IPS-11a (cell line): ENCODE measurements around the gene STH.
"Not testable (repeated sequence)": the region's sequence is repeated elsewhere in the genome, so short reads cannot be mapped to it uniquely, and the experiment has no call there.

ENCODE experiments used
- H3K4me3 ChIP-seq: one replicate; pipeline ENCODE4 v1.5.1; 2013; ENCODE audit warnings: low read depth, low read length, control low read depth

STH gene

DNA sequence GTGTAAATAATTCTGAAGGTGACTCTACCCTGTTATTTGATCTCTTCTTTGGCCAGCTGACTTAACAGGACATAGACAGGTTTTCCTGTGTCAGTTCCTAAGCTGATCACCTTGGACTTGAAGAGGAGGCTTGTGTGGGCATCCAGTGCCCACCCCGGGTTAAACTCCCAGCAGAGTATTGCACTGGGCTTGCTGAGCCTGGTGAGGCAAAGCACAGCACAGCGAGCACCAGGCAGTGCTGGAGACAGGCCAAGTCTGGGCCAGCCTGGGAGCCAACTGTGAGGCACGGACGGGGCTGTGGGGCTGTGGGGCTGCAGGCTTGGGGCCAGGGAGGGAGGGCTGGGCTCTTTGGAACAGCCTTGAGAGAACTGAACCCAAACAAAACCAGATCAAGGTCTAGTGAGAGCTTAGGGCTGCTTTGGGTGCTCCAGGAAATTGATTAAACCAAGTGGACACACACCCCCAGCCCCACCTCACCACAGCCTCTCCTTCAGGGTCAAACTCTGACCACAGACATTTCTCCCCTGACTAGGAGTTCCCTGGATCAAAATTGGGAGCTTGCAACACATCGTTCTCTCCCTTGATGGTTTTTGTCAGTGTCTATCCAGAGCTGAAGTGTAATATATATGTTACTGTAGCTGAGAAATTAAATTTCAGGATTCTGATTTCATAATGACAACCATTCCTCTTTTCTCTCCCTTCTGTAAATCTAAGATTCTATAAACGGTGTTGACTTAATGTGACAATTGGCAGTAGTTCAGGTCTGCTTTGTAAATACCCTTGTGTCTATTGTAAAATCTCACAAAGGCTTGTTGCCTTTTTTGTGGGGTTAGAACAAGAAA, 5.1 kb downstream of the STH start:
- H3K4me3 ChIP-seq, result no peak overlapping the region

DNA sequence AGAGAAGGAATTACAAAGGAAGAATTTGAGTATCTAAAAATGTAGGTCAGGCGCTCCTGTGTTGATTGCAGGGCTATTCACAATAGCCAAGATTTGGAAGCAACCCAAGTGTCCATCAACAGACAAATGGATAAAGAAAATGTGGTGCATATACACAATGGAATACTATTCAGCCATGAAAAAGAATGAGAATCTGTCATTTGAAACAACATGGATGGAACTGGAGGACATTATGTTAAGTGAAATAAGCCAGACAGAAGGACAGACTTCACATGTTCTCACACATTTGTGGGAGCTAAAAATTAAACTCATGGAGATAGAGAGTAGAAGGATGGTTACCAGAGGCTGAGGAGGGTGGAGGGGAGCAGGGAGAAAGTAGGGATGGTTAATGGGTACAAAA, 7.0 kb downstream of the STH start:
- H3K4me3 ChIP-seq, result not testable (repeated sequence)

DNA sequence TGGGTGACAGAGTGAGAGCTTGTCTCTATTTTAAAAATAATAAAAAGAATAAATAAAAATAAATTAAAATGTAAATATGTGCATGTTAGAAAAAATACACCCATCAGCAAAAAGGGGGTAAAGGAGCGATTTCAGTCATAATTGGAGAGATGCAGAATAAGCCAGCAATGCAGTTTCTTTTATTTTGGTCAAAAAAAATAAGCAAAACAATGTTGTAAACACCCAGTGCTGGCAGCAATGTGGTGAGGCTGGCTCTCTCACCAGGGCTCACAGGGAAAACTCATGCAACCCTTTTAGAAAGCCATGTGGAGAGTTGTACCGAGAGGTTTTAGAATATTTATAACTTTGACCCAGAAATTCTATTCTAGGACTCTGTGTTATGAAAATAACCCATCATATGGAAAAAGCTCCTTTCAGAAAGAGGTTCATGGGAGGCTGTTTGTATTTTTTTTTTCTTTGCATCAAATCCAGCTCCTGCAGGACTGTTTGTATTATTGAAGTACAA, 8.5 kb downstream of the STH start:
- H3K4me3 ChIP-seq, result no peak overlapping the region

DNA sequence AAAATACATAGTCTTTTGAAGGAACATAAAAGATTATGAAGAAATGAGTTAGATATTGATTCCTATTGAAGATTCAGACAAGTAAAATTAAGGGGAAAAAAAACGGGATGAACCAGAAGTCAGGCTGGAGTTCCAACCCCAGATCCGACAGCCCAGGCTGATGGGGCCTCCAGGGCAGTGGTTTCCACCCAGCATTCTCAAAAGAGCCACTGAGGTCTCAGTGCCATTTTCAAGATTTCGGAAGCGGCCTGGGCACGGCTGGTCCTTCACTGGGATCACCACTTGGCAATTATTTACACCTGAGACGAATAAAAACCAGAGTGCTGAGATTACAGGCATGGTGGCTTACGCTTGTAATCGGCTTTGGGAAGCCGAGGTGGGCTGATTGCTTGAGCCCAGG, 9.5 kb downstream of the STH start:
- no peak overlapping the region for H3K4me3 ChIP-seq

DNA sequence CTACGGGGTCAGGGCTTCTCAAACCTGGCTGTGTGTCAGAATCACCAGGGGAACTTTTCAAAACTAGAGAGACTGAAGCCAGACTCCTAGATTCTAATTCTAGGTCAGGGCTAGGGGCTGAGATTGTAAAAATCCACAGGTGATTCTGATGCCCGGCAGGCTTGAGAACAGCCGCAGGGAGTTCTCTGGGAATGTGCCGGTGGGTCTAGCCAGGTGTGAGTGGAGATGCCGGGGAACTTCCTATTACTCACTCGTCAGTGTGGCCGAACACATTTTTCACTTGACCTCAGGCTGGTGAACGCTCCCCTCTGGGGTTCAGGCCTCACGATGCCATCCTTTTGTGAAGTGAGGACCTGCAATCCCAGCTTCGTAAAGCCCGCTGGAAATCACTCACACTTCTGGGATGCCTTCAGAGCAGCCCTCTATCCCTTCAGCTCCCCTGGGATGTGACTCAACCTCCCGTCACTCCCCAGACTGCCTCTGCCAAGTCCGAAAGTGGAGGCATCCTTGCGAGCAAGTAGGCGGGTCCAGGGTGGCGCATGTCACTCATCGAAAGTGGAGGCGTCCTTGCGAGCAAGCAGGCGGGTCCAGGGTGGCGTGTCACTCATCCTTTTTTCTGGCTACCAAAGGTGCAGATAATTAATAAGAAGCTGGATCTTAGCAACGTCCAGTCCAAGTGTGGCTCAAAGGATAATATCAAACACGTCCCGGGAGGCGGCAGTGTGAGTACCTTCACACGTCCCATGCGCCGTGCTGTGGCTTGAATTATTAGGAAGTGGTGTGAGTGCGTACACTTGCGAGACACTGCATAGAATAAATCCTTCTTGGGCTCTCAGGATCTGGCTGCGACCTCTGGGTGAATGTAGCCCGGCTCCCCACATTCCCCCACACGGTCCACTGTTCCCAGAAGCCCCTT, 10.9 kb downstream of the STH start:
- no peak overlapping the region for H3K4me3 ChIP-seq

DNA sequence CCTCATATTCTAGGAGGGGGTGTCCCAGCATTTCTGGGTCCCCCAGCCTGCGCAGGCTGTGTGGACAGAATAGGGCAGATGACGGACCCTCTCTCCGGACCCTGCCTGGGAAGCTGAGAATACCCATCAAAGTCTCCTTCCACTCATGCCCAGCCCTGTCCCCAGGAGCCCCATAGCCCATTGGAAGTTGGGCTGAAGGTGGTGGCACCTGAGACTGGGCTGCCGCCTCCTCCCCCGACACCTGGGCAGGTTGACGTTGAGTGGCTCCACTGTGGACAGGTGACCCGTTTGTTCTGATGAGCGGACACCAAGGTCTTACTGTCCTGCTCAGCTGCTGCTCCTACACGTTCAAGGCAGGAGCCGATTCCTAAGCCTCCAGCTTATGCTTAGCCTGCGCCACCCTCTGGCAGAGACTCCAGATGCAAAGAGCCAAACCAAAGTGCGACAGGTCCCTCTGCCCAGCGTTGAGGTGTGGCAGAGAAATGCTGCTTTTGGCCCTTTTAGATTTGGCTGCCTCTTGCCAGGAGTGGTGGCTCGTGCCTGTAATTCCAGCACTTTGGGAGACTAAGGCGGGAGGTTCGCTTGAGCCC, 11.6 kb downstream of the STH start:
- H3K4me3 ChIP-seq, result no peak overlapping the region

DNA sequence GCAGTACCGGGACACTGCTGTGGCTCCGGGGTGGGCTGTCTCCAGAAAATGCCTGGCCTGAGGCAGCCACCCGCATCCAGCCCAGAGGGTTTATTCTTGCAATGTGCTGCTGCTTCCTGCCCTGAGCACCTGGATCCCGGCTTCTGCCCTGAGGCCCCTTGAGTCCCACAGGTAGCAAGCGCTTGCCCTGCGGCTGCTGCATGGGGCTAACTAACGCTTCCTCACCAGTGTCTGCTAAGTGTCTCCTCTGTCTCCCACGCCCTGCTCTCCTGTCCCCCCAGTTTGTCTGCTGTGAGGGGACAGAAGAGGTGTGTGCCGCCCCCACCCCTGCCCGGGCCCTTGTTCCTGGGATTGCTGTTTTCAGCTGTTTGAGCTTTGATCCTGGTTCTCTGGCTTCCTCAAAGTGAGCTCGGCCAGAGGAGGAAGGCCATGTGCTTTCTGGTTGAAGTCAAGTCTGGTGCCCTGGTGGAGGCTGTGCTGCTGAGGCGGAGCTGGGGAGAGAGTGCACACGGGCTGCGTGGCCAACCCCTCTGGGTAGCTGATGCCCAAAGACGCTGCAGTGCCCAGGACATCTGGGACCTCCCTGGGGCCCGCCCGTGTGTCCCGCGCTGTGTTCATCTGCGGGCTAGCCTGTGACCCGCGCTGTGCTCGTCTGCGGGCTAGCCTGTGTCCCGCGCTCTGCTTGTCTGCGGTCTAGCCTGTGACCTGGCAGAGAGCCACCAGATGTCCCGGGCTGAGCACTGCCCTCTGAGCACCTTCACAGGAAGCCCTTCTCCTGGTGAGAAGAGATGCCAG, 12.9 kb downstream of the STH start:
- no peak overlapping the region for H3K4me3 ChIP-seq

DNA sequence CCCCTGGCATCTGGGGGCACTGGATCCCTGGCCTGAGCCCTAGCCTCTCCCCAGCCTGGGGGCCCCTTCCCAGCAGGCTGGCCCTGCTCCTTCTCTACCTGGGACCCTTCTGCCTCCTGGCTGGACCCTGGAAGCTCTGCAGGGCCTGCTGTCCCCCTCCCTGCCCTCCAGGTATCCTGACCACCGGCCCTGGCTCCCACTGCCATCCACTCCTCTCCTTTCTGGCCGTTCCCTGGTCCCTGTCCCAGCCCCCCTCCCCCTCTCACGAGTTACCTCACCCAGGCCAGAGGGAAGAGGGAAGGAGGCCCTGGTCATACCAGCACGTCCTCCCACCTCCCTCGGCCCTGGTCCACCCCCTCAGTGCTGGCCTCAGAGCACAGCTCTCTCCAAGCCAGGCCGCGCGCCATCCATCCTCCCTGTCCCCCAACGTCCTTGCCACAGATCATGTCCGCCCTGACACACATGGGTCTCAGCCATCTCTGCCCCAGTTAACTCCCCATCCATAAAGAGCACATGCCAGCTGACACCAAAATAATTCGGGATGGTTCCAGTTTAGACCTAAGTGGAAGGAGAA, 13.5 kb downstream of the STH start:
- H3K4me3 ChIP-seq, result no peak overlapping the region

DNA sequence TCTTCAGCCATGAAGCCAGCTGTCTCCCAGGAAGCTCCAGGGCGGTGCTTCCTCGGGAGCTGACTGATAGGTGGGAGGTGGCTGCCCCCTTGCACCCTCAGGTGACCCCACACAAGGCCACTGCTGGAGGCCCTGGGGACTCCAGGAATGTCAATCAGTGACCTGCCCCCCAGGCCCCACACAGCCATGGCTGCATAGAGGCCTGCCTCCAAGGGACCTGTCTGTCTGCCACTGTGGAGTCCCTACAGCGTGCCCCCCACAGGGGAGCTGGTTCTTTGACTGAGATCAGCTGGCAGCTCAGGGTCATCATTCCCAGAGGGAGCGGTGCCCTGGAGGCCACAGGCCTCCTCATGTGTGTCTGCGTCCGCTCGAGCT, 14.1 kb downstream of the STH start:
- H3K4me3 ChIP-seq, result no peak overlapping the region

DNA sequence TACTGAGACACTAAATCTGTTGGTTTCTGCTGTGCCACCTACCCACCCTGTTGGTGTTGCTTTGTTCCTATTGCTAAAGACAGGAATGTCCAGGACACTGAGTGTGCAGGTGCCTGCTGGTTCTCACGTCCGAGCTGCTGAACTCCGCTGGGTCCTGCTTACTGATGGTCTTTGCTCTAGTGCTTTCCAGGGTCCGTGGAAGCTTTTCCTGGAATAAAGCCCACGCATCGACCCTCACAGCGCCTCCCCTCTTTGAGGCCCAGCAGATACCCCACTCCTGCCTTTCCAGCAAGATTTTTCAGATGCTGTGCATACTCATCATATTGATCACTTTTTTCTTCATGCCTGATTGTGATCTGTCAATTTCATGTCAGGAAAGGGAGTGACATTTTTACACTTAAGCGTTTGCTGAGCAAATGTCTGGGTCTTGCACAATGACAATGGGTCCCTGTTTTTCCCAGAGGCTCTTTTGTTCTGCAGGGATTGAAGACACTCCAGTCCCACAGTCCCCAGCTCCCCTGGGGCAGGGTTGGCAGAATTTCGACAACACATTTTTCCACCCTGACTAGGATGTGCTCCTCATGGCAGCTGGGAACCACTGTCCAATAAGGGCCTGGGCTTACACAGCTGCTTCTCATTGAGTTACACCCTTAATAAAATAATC, 14.6 kb downstream of the STH start:
- no peak overlapping the region for H3K4me3 ChIP-seq

DNA sequence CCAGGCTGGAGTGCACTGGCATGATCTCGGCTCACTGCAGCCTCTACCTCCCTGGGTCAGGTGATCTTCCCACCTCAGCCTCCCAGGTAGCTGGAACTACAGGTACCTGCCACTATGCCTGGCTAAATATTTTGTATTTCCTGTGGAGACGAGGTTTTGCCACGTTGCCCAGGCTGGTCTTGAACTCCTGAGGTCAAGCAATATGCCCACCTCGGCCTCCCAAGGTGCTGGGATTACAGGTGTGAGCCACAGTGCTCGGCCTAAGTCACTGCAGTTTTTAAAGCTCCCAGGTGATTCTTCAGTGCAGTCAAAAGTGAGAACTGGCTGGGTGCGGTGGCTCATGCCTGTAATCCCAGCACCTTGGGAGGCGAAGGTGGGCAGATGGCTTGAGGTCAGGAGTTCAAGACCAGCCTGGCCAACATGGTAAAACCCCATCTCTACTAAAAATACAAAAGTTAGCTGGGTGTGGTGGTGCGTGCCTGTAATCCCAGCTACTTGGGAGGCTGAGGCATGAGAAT, 20.4 kb downstream of the STH start:
- H3K4me3 ChIP-seq, result not testable (repeated sequence)

DNA sequence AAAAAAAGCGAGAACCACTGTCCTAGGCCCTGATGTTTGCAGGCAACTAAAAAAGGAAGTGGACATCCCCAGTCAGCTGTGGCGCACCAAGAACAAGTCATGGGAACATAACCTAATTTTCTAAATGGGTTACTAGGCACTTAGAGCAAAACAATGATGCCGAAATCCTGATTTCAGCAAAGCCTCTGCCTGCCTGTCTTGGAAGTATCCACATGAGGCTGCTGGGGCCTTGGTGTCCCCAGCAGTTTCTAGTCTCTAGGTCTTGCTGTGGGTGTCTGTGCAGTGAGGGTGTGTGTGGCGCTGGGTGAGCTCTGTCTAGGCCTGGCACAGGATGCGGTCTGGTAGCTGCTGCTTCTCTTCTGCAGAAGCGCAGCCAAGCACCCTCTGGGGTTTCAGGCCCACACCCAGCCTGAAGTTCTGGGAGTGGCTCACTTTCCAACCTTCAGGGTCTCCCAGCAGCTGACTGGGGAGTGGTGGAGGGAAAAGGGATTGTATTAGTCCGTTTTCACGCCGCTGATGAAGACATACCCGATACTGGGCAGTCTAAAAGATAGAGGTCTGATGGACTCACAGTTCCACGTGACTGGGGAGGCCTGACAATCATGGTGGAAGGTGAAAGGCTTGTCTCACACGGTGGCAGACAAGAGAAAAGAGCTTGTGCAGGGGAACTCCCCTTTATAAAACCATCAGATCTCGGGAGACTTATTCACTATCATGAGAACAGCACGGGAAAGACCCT, 21.1 kb downstream of the STH start:
- H3K4me3 ChIP-seq, result no peak overlapping the region

DNA sequence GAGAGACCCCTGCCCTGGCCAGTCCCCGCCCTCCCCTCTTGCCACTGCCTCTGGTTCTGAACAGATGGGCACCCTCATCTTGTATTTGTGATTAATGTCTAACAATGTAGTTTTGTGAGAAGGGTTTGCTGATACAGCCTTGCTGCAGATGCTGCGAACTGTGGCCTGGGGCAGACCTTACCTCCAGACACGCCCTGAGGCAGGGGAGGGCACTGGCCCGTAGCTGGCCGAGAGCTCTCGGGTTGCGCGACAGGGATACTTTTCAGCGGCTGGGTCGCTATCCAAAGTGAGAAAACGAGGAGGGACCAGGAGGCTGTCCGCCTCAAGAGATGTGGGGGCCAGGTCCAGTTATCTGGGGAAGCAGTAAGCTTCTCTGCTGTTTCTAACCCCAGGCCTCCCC, 21.9 kb downstream of the STH start:
- H3K4me3 ChIP-seq, result no peak overlapping the region

DNA sequence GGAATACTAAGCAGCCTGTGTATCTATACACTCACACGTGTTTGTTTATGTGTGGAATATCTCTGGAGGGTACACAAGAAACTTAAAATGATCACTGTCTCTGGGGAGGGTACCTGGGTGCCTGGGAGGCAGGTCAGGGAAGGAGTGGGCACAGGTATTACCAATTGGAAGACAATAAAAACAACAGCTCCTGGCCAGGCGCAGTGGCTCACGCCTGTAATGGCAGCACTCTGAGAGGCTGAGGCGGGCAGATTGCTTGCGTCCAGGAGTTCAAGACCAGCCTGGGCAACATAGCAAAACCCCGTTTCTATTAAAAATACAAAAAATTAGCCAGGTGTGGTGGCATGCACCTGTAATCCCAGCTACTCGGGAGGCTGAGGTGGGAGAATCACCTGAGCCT, 24.3 kb downstream of the STH start:
- not testable (repeated sequence) for H3K4me3 ChIP-seq

DNA sequence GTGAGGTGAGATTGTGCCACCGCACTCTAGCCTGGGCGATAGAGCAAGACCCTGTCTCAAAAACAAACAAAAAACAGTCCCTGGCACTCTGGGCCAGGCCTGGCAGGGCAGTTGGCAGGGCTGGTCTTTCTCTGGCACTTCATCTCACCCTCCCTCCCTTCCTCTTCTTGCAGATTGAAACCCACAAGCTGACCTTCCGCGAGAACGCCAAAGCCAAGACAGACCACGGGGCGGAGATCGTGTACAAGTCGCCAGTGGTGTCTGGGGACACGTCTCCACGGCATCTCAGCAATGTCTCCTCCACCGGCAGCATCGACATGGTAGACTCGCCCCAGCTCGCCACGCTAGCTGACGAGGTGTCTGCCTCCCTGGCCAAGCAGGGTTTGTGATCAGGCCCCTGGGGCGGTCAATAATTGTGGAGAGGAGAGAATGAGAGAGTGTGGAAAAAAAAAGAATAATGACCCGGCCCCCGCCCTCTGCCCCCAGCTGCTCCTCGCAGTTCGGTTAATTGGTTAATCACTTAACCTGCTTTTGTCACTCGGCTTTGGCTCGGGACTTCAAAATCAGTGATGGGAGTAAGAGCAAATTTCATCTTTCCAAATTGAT, 24.8 kb downstream of the STH start:
- no peak overlapping the region for H3K4me3 ChIP-seq

DNA sequence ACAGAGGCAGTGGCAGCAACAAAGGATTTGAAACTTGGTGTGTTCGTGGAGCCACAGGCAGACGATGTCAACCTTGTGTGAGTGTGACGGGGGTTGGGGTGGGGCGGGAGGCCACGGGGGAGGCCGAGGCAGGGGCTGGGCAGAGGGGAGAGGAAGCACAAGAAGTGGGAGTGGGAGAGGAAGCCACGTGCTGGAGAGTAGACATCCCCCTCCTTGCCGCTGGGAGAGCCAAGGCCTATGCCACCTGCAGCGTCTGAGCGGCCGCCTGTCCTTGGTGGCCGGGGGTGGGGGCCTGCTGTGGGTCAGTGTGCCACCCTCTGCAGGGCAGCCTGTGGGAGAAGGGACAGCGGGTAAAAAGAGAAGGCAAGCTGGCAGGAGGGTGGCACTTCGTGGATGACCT, 25.5 kb downstream of the STH start:
- H3K4me3 ChIP-seq, result no peak overlapping the region

DNA sequence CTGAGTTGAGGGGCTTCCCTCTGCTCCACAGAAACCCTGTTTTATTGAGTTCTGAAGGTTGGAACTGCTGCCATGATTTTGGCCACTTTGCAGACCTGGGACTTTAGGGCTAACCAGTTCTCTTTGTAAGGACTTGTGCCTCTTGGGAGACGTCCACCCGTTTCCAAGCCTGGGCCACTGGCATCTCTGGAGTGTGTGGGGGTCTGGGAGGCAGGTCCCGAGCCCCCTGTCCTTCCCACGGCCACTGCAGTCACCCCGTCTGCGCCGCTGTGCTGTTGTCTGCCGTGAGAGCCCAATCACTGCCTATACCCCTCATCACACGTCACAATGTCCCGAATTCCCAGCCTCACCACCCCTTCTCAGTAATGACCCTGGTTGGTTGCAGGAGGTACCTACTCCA, 26.0 kb downstream of the STH start:
- no peak overlapping the region for H3K4me3 ChIP-seq

DNA sequence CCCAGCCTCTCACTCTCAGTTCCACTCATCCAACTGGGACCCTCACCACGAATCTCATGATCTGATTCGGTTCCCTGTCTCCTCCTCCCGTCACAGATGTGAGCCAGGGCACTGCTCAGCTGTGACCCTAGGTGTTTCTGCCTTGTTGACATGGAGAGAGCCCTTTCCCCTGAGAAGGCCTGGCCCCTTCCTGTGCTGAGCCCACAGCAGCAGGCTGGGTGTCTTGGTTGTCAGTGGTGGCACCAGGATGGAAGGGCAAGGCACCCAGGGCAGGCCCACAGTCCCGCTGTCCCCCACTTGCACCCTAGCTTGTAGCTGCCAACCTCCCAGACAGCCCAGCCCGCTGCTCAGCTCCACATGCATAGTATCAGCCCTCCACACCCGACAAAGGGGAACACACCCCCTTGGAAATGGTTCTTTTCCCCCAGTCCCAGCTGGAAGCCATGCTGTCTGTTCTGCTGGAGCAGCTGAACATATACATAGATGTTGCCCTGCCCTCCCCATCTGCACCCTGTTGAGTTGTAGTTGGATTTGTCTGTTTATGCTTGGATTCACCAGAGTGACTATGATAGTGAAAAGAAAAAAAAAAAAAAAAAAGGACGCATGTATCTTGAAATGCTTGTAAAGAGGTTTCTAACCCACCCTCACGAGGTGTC, 26.6 kb downstream of the STH start:
- no peak overlapping the region for H3K4me3 ChIP-seq
